Nephron progenitor cell (in vitro differentiated cells): ENCODE data around the gene SDK2.
"Not testable (repeated sequence)": the region's sequence is repeated elsewhere in the genome, so short reads cannot be mapped to it uniquely, and the experiment has no call there.

Experiments
- DNase-seq: peaks from one replicate; pipeline ENCODE4 v3.0.0; 2021
- H3K27ac Mint-ChIP-seq: 2 replicates; pipeline ENCODE4 v1.8.0; 2021; ENCODE audit warnings: mild to moderate bottlenecking, moderate library complexity, mixed read lengths
- H3K27me3 Mint-ChIP-seq: 2 replicates; pipeline ENCODE4 v1.8.0; 2021; ENCODE audit warnings: mild to moderate bottlenecking, low read depth, mixed read lengths; ENCODE audit not compliant: poor library complexity
- H3K36me3 Mint-ChIP-seq: 2 replicates; pipeline ENCODE4 v1.8.0; 2021; ENCODE audit warnings: low read depth, mixed read lengths
- H3K4me1 Mint-ChIP-seq: 2 replicates; pipeline ENCODE4 v1.8.0; 2021; ENCODE audit warnings: mixed read lengths
- H3K4me3 Mint-ChIP-seq: 2 replicates; pipeline ENCODE4 v1.8.0; 2021; ENCODE audit warnings: mild to moderate bottlenecking, moderate library complexity, mixed read lengths
- H3K9me3 Mint-ChIP-seq: 2 replicates; pipeline ENCODE4 v1.8.0; 2021; ENCODE audit warnings: mild to moderate bottlenecking, moderate library complexity, mixed read lengths
- CTCF ChIP-seq: fragments of 200-600 bp; sonication (generic); IDR thresholded peaks from 2 replicates; pipeline ENCODE4 v1.5.0; 2021; ENCODE audit warnings: antibody characterized with exemption

SDK2 gene

GRCh38 chr17:73480740-73481139 lies 163.5 kb downstream of the SDK2 start:
- no peak overlapping the region for H3K4me3 Mint-ChIP-seq

DNA sequence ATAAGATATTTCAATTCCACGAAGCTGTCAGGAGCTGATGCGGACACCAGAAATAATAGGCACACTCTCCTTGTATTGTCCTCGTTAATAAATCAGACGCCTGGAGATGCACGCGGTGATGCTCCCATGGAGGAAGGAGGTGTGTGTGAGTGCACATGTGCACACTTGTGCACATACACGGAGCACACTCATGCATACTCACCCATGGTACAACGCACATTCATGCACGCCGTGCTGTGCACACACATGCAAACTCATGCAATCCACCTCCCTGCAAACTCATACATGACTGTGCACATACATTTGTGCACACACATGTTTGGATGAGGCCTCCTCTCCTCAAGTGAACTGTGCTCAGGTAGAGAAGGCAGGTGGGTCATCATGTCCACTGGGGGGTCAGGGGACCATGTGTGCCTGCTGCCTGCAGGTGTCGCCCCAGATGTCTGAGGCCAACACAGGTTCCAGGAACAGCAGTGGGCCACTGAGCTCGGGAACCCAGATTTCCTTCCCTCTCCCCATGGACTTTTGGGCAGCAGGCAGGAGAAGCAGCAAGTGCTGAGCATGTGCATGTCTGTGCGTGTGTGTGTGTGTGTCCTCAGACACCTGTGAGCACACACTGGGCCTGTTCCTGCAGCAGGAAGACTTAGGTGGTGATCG lies 165.3 kb downstream of the SDK2 start:
- no peak overlapping the region for H3K27ac Mint-ChIP-seq
- no peaks in the 10 kb centered on the region for H3K36me3 Mint-ChIP-seq
- H3K4me3 Mint-ChIP-seq = no peak overlapping the region
- peaks cover 13% of the 10 kb centered on the region for H3K27me3 Mint-ChIP-seq
- H3K9me3 Mint-ChIP-seq = no peaks in the 10 kb centered on the region
- peak; percentile 17 for TF ChIP-seq CTCF
- H3K4me1 Mint-ChIP-seq = peaks cover 48% of the 10 kb centered on the region
- no peak for DNase-seq

More at GRCh38 chr17:73480740-73481139, 163.5 kb downstream of the SDK2 start:
- no peak for DNase-seq
- Mint-ChIP-seq H3K27me3 (peaks cover 22% of the 10 kb centered on the region), H3K36me3 (peaks cover 11% of the 10 kb centered on the region), H3K9me3 (peaks cover 13% of the 10 kb centered on the region), H3K27ac (no peak overlapping the region), H3K4me1 (peaks cover 41% of the 10 kb centered on the region)
- TF ChIP-seq CTCF = no peak

- peak overlapping the region; percentile 65 for H3K27ac Mint-ChIP-seq
- TF ChIP-seq CTCF = no peak
- H3K4me3 Mint-ChIP-seq = no peak overlapping the region
- H3K4me1 Mint-ChIP-seq = peaks cover 48% of the 10 kb centered on the region
- peaks cover 12% of the 10 kb centered on the region for H3K27me3 Mint-ChIP-seq
- H3K9me3 Mint-ChIP-seq = peaks cover 4% of the 10 kb centered on the region
- no peak for DNase-seq
- H3K36me3 Mint-ChIP-seq = peaks cover 3% of the 10 kb centered on the region
These were observed 165.9 kb downstream of the SDK2 start for GRCh38 chr17:73478334-73478733.

- peak overlapping the region; percentile 40 for H3K27ac Mint-ChIP-seq
- peaks cover 9% of the 10 kb centered on the region for H3K36me3 Mint-ChIP-seq
- peaks cover 11% of the 10 kb centered on the region for H3K9me3 Mint-ChIP-seq
- DNase-seq = no peak
- no peak overlapping the region for H3K4me3 Mint-ChIP-seq
- TF ChIP-seq CTCF = no peak
- peaks cover 12% of the 10 kb centered on the region for H3K27me3 Mint-ChIP-seq
- H3K4me1 Mint-ChIP-seq = peaks cover 43% of the 10 kb centered on the region
These were observed 167.3 kb downstream of the SDK2 start for GRCh38 chr17:73476890-73477350.

DNA sequence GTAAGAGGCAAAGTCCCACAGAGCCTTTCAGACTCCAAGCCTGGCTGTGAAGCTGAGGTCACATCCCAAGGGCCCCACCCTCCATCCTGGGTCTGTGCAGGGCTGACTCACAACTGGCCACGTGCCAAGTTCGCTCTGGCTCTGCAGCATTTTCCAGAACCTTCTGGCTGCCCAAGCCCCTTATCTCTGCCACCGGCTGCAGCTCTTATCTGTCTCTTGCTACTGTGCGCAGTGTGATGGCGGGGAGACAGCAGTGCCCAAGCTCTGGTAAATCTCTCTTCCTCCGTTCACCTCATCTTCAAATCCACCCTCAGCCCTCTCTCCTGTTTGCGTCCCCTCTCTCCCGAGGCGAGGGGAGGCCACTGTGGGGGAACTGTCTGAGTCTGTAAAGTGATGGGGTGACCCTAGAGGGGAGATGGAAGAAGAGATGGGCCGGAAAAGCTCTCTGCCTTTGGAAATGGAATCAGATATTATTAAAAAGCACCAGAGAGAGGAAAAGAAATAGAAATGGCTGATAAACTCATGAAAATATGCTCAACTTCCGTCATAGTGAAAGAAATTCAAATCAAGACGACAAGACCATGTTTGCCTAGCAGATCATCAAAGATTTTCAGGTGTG lies 169.8 kb downstream of the SDK2 start:
- H3K9me3 Mint-ChIP-seq = peaks cover 11% of the 10 kb centered on the region
- H3K36me3 Mint-ChIP-seq = peaks cover 19% of the 10 kb centered on the region
- no peak overlapping the region for H3K4me3 Mint-ChIP-seq
- H3K27ac Mint-ChIP-seq = no peak overlapping the region
- TF ChIP-seq CTCF = no peak
- H3K4me1 Mint-ChIP-seq = peaks cover 47% of the 10 kb centered on the region
- DNase-seq = no peak
- peaks cover 15% of the 10 kb centered on the region for H3K27me3 Mint-ChIP-seq

- H3K4me3 Mint-ChIP-seq, H3K27ac Mint-ChIP-seq, DNase-seq: not testable (repeated sequence)
- peaks cover 19% of the 10 kb centered on the region for H3K36me3 Mint-ChIP-seq
- H3K9me3 Mint-ChIP-seq = peaks cover 11% of the 10 kb centered on the region
- H3K4me1 Mint-ChIP-seq = peaks cover 40% of the 10 kb centered on the region
- peaks cover 26% of the 10 kb centered on the region for H3K27me3 Mint-ChIP-seq
These were observed 171.5 kb downstream of the SDK2 start for GRCh38 chr17:73472715-73473114.
